DND-41 (cell line): ENCODE results near the gene DUSP28.

Source experiments
- EZH2 ChIP-seq: IDR thresholded peaks from 3 replicates; pipeline ENCODE4 v1.6.1; 2012; ENCODE audit warnings: borderline replicate concordance, low read depth, mild to moderate bottlenecking, moderate library complexity, low read length, inconsistent platforms; ENCODE audit not compliant: severe bottlenecking
- TF ChIP-seq, protein P1 (sequence below): IDR thresholded peaks from 2 replicates; pipeline ENCODE4 v1.5.1; 2012; ENCODE audit warnings: borderline replicate concordance, low read length, moderate library complexity, mild to moderate bottlenecking; ENCODE audit not compliant: poor library complexity, severe bottlenecking; ENCODE audit errors: extremely low read depth

GRCh38 chr2:240530181-240530580 is 30.0 kb upstream of the DUSP28 start:
- TF ChIP-seq, protein P1, sequence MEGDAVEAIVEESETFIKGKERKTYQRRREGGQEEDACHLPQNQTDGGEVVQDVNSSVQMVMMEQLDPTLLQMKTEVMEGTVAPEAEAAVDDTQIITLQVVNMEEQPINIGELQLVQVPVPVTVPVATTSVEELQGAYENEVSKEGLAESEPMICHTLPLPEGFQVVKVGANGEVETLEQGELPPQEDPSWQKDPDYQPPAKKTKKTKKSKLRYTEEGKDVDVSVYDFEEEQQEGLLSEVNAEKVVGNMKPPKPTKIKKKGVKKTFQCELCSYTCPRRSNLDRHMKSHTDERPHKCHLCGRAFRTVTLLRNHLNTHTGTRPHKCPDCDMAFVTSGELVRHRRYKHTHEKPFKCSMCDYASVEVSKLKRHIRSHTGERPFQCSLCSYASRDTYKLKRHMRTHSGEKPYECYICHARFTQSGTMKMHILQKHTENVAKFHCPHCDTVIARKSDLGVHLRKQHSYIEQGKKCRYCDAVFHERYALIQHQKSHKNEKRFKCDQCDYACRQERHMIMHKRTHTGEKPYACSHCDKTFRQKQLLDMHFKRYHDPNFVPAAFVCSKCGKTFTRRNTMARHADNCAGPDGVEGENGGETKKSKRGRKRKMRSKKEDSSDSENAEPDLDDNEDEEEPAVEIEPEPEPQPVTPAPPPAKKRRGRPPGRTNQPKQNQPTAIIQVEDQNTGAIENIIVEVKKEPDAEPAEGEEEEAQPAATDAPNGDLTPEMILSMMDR: no peak
- no peak for TF ChIP-seq EZH2
